Activated CD4-positive, alpha-beta T cell treated with anti-CD3 and anti-CD28 coated beads, Interleukin-10, Interleukin-2, amounts not matched to agents 100 ng/mL and 50 ng/mL, durations not matched to agents 16 hours and 8 hours (primary cell): ENCODE measurements around the gene ZNF335.
"Not testable (repeated sequence)": the region's sequence is repeated elsewhere in the genome, so short reads cannot be mapped to it uniquely, and the experiment has no call there.

Experiments
- DNase-seq: peaks from one replicate; pipeline ENCODE4 v3.0.0-alpha.2; 2020

ZNF335 gene

GRCh38 chr20:45931680-45932079 lies 40.3 kb downstream of the ZNF335 start:
- DNase-seq, result not testable (repeated sequence)

- DNase-seq, result no peak
Measured at GRCh38 chr20:45927071-45927878, 44.7 kb downstream of the ZNF335 start.

- DNase-seq, result no peak
Measured at GRCh38 chr20:45926731-45927070, 45.3 kb downstream of the ZNF335 start.

GRCh38 chr20:45925821-45926506 lies 46.0 kb downstream of the ZNF335 start:
- no peak for DNase-seq

GRCh38 chr20:45924391-45925261 lies 47.4 kb downstream of the ZNF335 start:
- no peak for DNase-seq

- no peak for DNase-seq
Measured at GRCh38 chr20:45921337-45922189, 50.4 kb downstream of the ZNF335 start.

- DNase-seq, result no peak
Measured at GRCh38 chr20:45920462-45921336, 51.3 kb downstream of the ZNF335 start.

GRCh38 chr20:45919542-45920399 lies 52.2 kb downstream of the ZNF335 start:
- no peak for DNase-seq

GRCh38 chr20:45918779-45919537 lies 53.0 kb downstream of the ZNF335 start:
- no peak for DNase-seq

- DNase-seq, result no peak
Measured at GRCh38 chr20:45918182-45918737, 53.7 kb downstream of the ZNF335 start.

GRCh38 chr20:45917790-45918141 lies 54.2 kb downstream of the ZNF335 start:
- DNase-seq, result no peak

- DNase-seq, result no peak
Measured at GRCh38 chr20:45913116-45913515, 58.9 kb downstream of the ZNF335 start.

- DNase-seq, result no peak
Measured at GRCh38 chr20:45912344-45912682, 59.7 kb downstream of the ZNF335 start.

GRCh38 chr20:45911486-45912343 lies 60.3 kb downstream of the ZNF335 start, which contains the start of gene PLTP:
PLTP (minus strand) TSS chr20:45912155; CDS start chr20:45911452, 703 bp downstream.
- DNase-seq, result peak; percentile 36

- peak; percentile 97 for DNase-seq
Measured at GRCh38 chr20:45910670-45911485, 61.1 kb downstream of the ZNF335 start.

GRCh38 chr20:45909817-45910669 lies 62.0 kb downstream of the ZNF335 start:
- no peak for DNase-seq
